SU-DHL-6 (cell line): ENCODE measurements around the gene GRIA3.

Experiments used
- CTCF ChIP-seq: fragments of 200-600 bp; sonication (generic); IDR thresholded peaks from one replicate; pipeline ENCODE4 v1.5.1; 2017; ENCODE audit warnings: antibody characterized with exemption, mild to moderate bottlenecking, low read length, moderate library complexity; ENCODE audit not compliant: insufficient read depth, poor library complexity, severe bottlenecking
- EZH2phosphoT487 ChIP-seq: fragments of 200-600 bp; sonication (generic), shearing (Covaris generic); conservative IDR thresholded peaks from 2 replicates; pipeline ENCODE4 v1.6.1; 2018; ENCODE audit warnings: mild to moderate bottlenecking, antibody characterized with exemption, low read length, moderate library complexity, mixed read lengths

- TF ChIP-seq CTCF: no peak
- TF ChIP-seq EZH2phosphoT487: no peak
Measured at GRCh38 chrX:123223859-123224258, 39.8 kb downstream of the GRIA3 start.
